HEK293 (cell line): ENCODE measurements around the gene NKAP.
A peak's percentile ranks its signal among the peaks of the same experiment; 100 is the strongest.

Experiments used
- CTCF ChIA-PET: fragments of 350-600 bp; formaldehyde crosslinking; extraction: SDS; loops from one replicate; lab custom pipeline; 2021; ENCODE audit warnings: antibody characterized with exemption; lab: Yijun Ruan, JAX
- POLR2A ChIA-PET: fragments of 300-600 bp; formaldehyde crosslinking; extraction: SDS; loops from one replicate; lab custom pipeline; 2020; ENCODE audit warnings: antibody characterized with exemption, inconsistent platforms; lab: Yijun Ruan, JAX
- H3K27ac ChIP-seq: fragments of 200-500 bp; sonication (Bioruptor generic); 2 replicates; pipeline ENCODE4 v1.5.1; 2014; ENCODE audit warnings: low read depth, low read length, control low read depth, inconsistent platforms; ENCODE audit errors: extremely low read depth
- H3K36me3 ChIP-seq, 2 experiments: fragments of 200-500 bp in 1 of 2; sonication (Bioruptor generic) in 1 of 2; 1 replicate in 1 of 2; 2 replicates in 1 of 2; pipeline ENCODE4 v1.5.1; 2014 to 2017; ENCODE audit warnings: inconsistent platforms in 2 of 2, low read length in 2 of 2; ENCODE audit not compliant: control insufficient read depth in 2 of 2, insufficient read depth in 1 of 2
- H3K4me1 ChIP-seq: fragments of 200-500 bp; sonication (Bioruptor generic); 2 replicates; pipeline ENCODE4 v1.5.1; 2014; ENCODE audit warnings: mild to moderate bottlenecking, low read length, inconsistent platforms; ENCODE audit not compliant: control insufficient read depth, insufficient read depth
- H3K4me3 ChIP-seq: 2 replicates; pipeline ENCODE4 v1.5.1; 2011; ENCODE audit warnings: low read depth, mild to moderate bottlenecking, control low read depth, low read length, moderate library complexity
- H3K9me3 ChIP-seq: fragments of 200-500 bp; sonication (Bioruptor generic); 2 replicates; pipeline ENCODE4 v1.5.1; 2014; ENCODE audit warnings: low read depth, low read length, inconsistent platforms; ENCODE audit not compliant: control insufficient read depth, insufficient read depth
- WT1 ChIP-seq: fragments of 450-650 bp; formaldehyde crosslinking; IDR thresholded peaks from 2 replicates; pipeline ENCODE4 v1.5.1; 2016; ENCODE audit warnings: missing biosample characterization, missing genetic modification characterization
- ZFP37 ChIP-seq: fragments of 450-650 bp; formaldehyde crosslinking; IDR thresholded peaks from 2 replicates; pipeline ENCODE4 v1.5.1; 2016; ENCODE audit warnings: missing biosample characterization, missing genetic modification characterization
- ZFP41 ChIP-seq: fragments of 450-650 bp; formaldehyde crosslinking; IDR thresholded peaks from 2 replicates; pipeline ENCODE4 v1.5.1; 2016; ENCODE audit warnings: missing biosample characterization, missing genetic modification characterization, borderline replicate concordance
- ZIC2 ChIP-seq: fragments of 450-650 bp; formaldehyde crosslinking; IDR thresholded peaks from 2 replicates; pipeline ENCODE4 v1.5.1; 2016; ENCODE audit warnings: missing biosample characterization, missing genetic modification characterization
- ZNF24 ChIP-seq: fragments of 450-650 bp; formaldehyde crosslinking; IDR thresholded peaks from 2 replicates; pipeline ENCODE4 v1.5.1; 2016; ENCODE audit warnings: missing biosample characterization, missing genetic modification characterization
- ZNF530 ChIP-seq: fragments of 450-650 bp; formaldehyde crosslinking; IDR thresholded peaks from 2 replicates; pipeline ENCODE4 v1.5.1; 2016; ENCODE audit warnings: low read depth, missing biosample characterization, missing genetic modification characterization
- ZNF544 ChIP-seq: fragments of 450-650 bp; formaldehyde crosslinking; IDR thresholded peaks from 2 replicates; pipeline ENCODE4 v1.5.0; 2017; ENCODE audit warnings: missing biosample characterization, missing genetic modification characterization
- ZNF555 ChIP-seq: fragments of 450-650 bp; formaldehyde crosslinking; conservative IDR thresholded peaks from 2 replicates; pipeline ENCODE4 v1.5.1; 2017; ENCODE audit warnings: missing biosample characterization, mild to moderate bottlenecking, missing genetic modification characterization, inconsistent platforms
- ZNF558 ChIP-seq: fragments of 450-650 bp; formaldehyde crosslinking; IDR thresholded peaks from 2 replicates; pipeline ENCODE4 v1.5.1; 2016; ENCODE audit warnings: missing biosample characterization, missing genetic modification characterization
- ZNF561 ChIP-seq: fragments of 450-650 bp; IDR thresholded peaks from 2 replicates; pipeline ENCODE4 v1.5.1; 2018; ENCODE audit warnings: missing biosample characterization, missing genetic modification characterization, borderline replicate concordance
- ZNF585B ChIP-seq: fragments of 450-650 bp; formaldehyde crosslinking; IDR thresholded peaks from 2 replicates; pipeline ENCODE4 v1.5.1; 2016; ENCODE audit warnings: missing biosample characterization, missing genetic modification characterization
- ZNF600 ChIP-seq: fragments of 450-650 bp; formaldehyde crosslinking; IDR thresholded peaks from 2 replicates; pipeline ENCODE4 v1.5.1; 2016; ENCODE audit warnings: missing biosample characterization, missing genetic modification characterization
- ZNF654 ChIP-seq: fragments of 450-650 bp; formaldehyde crosslinking; IDR thresholded peaks from 2 replicates; pipeline ENCODE4 v1.5.1; 2016; ENCODE audit warnings: low read depth, missing biosample characterization, missing genetic modification characterization
- ZNF837 ChIP-seq: fragments of 450-650 bp; formaldehyde crosslinking; IDR thresholded peaks from 2 replicates; pipeline ENCODE4 v1.5.1; 2016; ENCODE audit warnings: missing biosample characterization, missing genetic modification characterization
- TF ChIP-seq, protein P1 (sequence below): fragments of 450-650 bp; IDR thresholded peaks from 2 replicates; pipeline ENCODE4 v1.5.1; 2018; ENCODE audit warnings: missing biosample characterization, mild to moderate bottlenecking, missing genetic modification characterization
- TF ChIP-seq, protein P2 (sequence below): fragments of 450-650 bp; formaldehyde crosslinking; IDR thresholded peaks from 2 replicates; pipeline ENCODE4 v1.5.1; 2016; ENCODE audit warnings: missing biosample characterization, missing genetic modification characterization, borderline replicate concordance
- TF ChIP-seq, protein P3 (sequence below): fragments of 450-650 bp; formaldehyde crosslinking; IDR thresholded peaks from 2 replicates; pipeline ENCODE4 v1.5.1; 2016; ENCODE audit warnings: missing biosample characterization, missing genetic modification characterization
- TF ChIP-seq, protein P4 (sequence below): fragments of 450-650 bp; IDR thresholded peaks from 2 replicates; pipeline ENCODE4 v1.5.1; 2018; ENCODE audit warnings: missing biosample characterization, missing genetic modification characterization
- TF ChIP-seq, protein P5 (sequence below): fragments of 450-650 bp; formaldehyde crosslinking; IDR thresholded peaks from 2 replicates; pipeline ENCODE4 v1.5.1; 2016; ENCODE audit warnings: missing biosample characterization, missing genetic modification characterization

The NKAP gene

DNA sequence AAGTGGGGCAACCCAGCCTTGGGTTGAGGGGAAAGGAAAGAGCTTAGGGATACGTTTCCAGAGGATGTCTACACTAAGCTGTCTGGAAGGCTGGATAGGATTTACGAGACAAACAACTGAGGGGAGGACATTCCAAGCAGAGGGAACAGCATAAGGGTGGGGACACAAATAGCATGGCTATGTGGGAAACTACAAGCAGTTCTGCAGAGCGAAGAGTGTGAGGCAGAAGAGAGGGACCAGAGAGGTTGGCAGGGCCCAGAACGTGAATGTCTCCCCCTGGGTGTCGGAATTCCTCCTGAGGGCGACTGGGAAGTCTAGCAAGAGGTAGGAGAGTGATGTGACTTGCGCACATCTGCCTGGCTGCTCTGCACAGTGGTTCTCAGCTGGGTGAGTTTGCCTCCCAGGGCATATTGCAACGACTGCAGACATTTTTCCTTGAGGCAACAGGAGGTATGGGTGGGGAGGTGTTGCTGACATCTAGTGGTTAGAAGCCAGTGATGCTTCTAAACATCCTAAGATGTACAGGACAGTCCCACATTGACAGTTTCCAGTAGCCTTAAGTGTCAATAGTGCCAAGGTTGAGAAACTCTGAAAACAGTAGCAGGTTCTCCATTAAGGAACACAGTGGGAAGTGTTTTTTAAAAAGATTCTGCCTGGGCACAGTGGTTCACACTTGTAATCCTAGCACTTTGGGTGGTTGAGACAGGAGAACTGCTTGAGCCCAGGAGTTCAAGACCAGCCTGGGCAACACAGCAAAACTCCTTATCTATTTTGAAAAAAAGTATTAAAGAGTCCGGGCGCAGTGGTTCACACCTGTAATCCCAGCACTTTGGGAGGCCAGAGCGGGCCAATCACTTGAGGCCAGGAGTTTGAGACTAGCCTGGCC lies 62.8 kb downstream of the NKAP start (continued):
- TF ChIP-seq ZNF555 (tag by site-specific recombination) (no peak), ZIC2 (tag by site-specific recombination) (peak; percentile 39; the same call in 1 of the 2 replicates), ZNF585B (tag by site-specific recombination) (no peak), ZNF530 (tag by site-specific recombination) (no peak), WT1 (tag by site-specific recombination) (no peak), ZNF654 (tag by site-specific recombination) (peak; percentile 84), ZNF600 (tag by site-specific recombination) (peak; percentile 35; the same call in 1 of the 2 replicates), ZFP41 (tag by site-specific recombination) (no peak), ZNF24 (tag by site-specific recombination) (no peak), ZNF561 (tag by site-specific recombination) (no peak)
- TF ChIP-seq, protein P1, sequence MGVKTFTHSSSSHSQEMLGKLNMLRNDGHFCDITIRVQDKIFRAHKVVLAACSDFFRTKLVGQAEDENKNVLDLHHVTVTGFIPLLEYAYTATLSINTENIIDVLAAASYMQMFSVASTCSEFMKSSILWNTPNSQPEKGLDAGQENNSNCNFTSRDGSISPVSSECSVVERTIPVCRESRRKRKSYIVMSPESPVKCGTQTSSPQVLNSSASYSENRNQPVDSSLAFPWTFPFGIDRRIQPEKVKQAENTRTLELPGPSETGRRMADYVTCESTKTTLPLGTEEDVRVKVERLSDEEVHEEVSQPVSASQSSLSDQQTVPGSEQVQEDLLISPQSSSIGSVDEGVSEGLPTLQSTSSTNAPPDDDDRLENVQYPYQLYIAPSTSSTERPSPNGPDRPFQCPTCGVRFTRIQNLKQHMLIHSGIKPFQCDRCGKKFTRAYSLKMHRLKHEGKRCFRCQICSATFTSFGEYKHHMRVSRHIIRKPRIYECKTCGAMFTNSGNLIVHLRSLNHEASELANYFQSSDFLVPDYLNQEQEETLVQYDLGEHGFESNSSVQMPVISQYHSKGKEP (tag by site-specific recombination) = peak; percentile 80; the same call in 1 of the 2 replicates

DNA sequence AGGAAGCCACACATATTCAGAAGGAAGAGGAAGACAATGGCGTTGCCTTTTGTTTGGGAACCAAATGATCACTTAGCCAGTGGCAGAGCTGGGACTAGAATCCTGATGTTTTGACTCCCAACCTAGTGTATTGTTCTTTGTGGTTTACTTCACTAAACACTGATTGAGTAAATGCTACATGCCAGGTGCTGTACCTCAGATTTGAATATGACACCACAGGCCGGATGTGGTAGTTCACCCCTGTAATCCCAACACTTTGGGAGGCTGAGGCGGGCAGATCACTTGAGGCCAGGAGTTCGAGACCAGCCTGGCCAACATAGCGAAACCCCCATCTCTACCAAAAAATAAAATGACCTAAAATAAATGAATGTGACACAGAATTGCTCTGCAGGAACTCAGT lies 63.5 kb downstream of the NKAP start:
- no peak overlapping the region for H3K27ac ChIP-seq
- ChIA-PET POLR2A (interaction anchor here (1.3 to 2.0 kb wide), 2 partner anchors 27 to 89 kb away, joined by 5 to 8 read pairs; partner anchors contain the start of genes RPL39 and UPF3B), CTCF (interaction anchor here (0.5 to 1.0 kb wide), 6 partner anchors 9 to 275 kb away, joined by 3 to 9 read pairs (median 4); partner anchors contain the start of genes NDUFA1 and RNF113A)
- no peaks in the 10 kb centered on the region for H3K4me1 ChIP-seq
- peaks cover 18 to 29% of the 10 kb centered on the region in 2 experiments for H3K36me3 ChIP-seq
- no peak for TF ChIP-seq ZFP41 (tag by site-specific recombination)
- TF ChIP-seq, protein P2, sequence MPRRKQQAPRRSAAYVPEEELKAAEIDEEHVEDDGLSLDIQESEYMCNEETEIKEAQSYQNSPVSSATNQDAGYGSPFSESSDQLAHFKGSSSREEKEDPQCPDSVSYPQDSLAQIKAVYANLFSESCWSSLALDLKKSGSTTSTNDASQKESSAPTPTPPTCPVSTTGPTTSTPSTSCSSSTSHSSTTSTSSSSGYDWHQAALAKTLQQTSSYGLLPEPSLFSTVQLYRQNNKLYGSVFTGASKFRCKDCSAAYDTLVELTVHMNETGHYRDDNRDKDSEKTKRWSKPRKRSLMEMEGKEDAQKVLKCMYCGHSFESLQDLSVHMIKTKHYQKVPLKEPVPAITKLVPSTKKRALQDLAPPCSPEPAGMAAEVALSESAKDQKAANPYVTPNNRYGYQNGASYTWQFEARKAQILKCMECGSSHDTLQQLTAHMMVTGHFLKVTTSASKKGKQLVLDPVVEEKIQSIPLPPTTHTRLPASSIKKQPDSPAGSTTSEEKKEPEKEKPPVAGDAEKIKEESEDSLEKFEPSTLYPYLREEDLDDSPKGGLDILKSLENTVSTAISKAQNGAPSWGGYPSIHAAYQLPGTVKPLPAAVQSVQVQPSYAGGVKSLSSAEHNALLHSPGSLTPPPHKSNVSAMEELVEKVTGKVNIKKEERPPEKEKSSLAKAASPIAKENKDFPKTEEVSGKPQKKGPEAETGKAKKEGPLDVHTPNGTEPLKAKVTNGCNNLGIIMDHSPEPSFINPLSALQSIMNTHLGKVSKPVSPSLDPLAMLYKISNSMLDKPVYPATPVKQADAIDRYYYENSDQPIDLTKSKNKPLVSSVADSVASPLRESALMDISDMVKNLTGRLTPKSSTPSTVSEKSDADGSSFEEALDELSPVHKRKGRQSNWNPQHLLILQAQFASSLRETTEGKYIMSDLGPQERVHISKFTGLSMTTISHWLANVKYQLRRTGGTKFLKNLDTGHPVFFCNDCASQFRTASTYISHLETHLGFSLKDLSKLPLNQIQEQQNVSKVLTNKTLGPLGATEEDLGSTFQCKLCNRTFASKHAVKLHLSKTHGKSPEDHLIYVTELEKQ (tag by site-specific recombination) = no peak
- TF ChIP-seq, protein P3, sequence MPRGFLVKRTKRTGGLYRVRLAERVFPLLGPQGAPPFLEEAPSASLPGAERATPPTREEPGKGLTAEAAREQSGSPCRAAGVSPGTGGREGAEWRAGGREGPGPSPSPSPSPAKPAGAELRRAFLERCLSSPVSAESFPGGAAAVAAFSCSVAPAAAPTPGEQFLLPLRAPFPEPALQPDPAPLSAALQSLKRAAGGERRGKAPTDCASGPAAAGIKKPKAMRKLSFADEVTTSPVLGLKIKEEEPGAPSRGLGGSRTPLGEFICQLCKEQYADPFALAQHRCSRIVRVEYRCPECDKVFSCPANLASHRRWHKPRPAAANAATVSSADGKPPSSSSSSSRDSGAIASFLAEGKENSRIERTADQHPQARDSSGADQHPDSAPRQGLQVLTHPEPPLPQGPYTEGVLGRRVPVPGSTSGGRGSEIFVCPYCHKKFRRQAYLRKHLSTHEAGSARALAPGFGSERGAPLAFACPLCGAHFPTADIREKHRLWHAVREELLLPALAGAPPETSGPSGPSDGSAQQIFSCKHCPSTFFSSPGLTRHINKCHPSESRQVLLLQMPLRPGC (tag by site-specific recombination) = no peak
- no peak for TF ChIP-seq ZFP37 (tag by site-specific recombination)
- H3K4me3 ChIP-seq = no peak overlapping the region
- no peaks in the 10 kb centered on the region for H3K9me3 ChIP-seq

DNA sequence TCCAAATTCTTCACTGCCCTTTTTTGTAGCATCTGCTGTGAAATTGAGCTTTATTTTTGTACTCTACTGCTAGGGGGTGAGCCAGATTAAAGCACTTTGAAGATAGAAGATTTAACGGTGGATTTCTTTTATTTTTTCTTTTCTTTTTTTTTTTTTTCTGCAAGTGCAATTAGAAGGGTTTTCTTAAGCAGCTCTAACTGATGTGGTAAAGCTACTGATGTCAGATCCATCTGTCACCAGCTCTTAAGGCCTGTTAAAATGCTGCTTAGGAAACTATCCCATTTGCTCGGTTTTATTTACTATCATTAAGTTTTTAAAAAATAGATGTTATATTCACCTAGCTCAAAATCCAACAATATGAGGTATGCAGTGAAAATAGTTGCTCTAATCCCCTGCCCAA lies 64.8 kb downstream of the NKAP start:
- Histone ChIP-seq H3K9me3 (no peaks in the 10 kb centered on the region), H3K4me1 (no peaks in the 10 kb centered on the region), H3K27ac (no peak overlapping the region), H3K4me3 (no peak overlapping the region), H3K36me3 (peaks cover 18 to 29% of the 10 kb centered on the region in 2 experiments)
- ChIA-PET CTCF (interaction anchor here (0.6 to 1.3 kb wide), 10 partner anchors 9 to 379 kb away, joined by 3 to 9 read pairs (median 4); no protein-coding TSS in a partner anchor), POLR2A (interaction anchor here (1.2 kb wide), 1 partner anchor 9 kb away, joined by 4 read pairs; no protein-coding TSS in a partner anchor)
- TF ChIP-seq ZNF558 (tag by site-specific recombination) = no peak
- TF ChIP-seq, protein P4, sequence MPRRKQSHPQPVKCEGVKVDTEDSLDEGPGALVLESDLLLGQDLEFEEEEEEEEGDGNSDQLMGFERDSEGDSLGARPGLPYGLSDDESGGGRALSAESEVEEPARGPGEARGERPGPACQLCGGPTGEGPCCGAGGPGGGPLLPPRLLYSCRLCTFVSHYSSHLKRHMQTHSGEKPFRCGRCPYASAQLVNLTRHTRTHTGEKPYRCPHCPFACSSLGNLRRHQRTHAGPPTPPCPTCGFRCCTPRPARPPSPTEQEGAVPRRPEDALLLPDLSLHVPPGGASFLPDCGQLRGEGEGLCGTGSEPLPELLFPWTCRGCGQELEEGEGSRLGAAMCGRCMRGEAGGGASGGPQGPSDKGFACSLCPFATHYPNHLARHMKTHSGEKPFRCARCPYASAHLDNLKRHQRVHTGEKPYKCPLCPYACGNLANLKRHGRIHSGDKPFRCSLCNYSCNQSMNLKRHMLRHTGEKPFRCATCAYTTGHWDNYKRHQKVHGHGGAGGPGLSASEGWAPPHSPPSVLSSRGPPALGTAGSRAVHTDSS = no peak
- TF ChIP-seq ZNF544 (tag by site-specific recombination) = no peak
- TF ChIP-seq, protein P5, sequence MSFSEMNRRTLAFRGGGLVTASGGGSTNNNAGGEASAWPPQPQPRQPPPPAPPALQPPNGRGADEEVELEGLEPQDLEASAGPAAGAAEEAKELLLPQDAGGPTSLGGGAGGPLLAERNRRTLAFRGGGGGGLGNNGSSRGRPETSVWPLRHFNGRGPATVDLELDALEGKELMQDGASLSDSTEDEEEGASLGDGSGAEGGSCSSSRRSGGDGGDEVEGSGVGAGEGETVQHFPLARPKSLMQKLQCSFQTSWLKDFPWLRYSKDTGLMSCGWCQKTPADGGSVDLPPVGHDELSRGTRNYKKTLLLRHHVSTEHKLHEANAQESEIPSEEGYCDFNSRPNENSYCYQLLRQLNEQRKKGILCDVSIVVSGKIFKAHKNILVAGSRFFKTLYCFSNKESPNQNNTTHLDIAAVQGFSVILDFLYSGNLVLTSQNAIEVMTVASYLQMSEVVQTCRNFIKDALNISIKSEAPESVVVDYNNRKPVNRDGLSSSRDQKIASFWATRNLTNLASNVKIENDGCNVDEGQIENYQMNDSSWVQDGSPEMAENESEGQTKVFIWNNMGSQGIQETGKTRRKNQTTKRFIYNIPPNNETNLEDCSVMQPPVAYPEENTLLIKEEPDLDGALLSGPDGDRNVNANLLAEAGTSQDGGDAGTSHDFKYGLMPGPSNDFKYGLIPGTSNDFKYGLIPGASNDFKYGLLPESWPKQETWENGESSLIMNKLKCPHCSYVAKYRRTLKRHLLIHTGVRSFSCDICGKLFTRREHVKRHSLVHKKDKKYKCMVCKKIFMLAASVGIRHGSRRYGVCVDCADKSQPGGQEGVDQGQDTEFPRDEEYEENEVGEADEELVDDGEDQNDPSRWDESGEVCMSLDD (tag by site-specific recombination) = no peak
- TF ChIP-seq ZNF837 (tag by site-specific recombination) = no peak
